Activated T-cell treated with anti-CD3 and anti-CD28 coated beads for 24 hours (primary cell): ENCODE measurements around the gene TPRG1.

Experiments
- DNase-seq: peaks from one replicate; pipeline ENCODE4 v3.0.0-alpha.2; 2020; ENCODE audit warnings: low read depth

Gene TPRG1

DNA sequence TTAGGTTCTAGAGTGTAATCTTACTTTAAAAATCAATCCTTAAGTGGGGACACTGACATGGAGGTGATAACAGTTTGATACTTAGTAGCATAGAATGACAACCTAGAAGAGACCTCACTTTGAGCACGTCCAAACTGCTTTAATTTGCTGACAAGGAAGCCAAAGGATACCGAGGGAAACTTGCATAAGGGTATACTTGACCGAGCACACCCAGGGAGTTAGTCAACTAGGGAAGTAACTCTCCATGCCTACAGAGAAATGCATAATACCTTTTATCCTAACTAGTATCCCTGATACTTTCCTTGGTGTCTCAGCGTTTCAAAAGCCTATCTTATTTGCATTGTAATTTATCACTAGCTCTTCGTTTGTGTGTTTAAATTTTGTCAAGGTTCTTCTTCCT is 5.5 kb upstream of the TPRG1 start:
- no peak for DNase-seq

DNA sequence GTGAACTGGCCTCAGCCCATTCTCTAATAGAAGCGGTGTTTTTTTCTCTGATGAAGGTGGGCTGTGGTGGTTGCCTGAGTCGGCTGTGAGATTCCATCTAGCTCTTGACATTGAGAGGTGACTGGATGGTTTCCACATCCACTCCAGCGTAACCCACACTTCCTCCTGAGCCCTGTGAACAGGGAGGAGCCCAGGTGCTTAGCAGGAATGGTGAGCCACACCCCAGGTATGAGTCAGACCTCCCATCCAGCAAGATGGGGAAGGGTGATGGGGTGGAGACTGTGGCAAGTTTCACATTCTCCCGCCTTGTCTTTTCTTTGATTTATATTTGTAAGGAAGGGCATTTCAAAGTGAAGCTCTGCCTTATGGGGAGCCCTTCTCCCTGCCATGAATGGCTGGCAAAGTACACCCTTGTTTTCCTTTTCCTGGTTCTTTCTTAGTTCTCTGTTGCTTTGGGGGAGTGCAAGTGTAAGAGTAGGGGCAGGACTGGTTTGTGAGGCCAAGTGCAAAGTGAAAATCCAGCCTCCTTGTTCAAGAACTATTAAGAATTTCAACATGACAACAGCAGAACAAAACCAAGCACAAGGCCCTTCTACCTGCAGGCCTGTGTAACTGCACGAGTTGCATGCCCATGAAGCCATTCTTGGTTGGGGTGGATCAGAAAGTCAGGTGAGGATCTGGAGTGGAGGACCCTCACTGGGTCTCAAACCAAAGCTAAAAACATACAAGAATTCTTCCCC is 4.6 kb upstream of the TPRG1 start:
- no peak for DNase-seq

DNA sequence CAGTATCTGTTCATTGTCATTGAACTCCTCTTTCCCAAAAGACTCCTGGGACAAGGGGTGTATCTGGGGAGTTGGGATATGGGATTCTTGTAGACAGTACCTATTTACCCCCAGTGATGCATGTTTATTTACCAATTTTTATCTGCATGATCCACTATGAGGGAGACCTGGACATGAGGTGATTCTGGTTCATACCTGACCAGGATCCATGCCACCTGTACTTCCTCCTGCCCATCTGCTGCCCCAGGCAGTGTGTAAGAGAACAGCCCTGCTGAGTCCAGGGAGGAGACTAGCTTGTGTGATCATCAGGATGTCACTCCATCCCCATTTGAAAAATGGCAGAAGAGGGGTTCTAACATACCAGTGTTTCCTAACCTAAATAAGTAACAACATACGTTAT is 3.1 kb upstream of the TPRG1 start:
- no peak for DNase-seq

DNA sequence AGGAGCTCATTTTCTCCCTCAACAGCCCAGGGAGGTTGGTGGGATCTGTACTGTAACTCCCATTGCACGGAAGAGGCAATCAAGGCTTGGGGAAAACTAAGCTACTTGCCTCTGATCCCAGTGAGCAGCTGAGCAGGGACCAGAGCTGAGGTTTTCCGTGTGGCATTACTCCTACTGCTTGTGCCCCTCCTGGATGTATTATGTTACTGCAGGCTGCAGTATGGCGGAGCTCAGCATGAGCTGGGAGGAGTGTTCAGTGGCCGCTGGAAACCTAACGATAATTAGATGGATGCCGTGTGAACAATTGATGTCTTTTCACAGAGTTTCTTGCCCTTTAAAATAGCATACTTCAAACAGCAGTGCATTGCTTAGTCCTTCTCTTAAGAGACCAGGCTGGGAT is 2.0 kb upstream of the TPRG1 start:
- DNase-seq = no peak

DNA sequence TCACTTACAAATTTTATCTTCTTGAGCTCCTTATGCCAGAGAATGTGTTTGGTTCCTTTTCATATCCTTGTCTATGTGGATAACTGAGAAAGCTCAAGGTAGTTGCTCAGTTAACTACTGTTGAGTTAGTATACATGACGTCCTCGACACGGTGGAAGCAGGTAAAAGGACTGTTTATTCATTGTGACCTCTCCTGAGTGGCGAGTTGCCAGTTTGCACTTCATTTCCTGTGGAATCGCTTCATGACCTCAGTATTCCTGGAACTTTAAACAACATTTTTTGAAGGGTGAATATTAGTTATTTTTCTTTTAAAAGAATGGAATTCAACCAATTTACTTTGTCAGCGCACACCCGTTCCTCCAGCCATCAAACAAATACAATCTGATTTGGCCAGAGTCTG is 1.2 kb upstream of the TPRG1 start:
- DNase-seq = no peak

DNA sequence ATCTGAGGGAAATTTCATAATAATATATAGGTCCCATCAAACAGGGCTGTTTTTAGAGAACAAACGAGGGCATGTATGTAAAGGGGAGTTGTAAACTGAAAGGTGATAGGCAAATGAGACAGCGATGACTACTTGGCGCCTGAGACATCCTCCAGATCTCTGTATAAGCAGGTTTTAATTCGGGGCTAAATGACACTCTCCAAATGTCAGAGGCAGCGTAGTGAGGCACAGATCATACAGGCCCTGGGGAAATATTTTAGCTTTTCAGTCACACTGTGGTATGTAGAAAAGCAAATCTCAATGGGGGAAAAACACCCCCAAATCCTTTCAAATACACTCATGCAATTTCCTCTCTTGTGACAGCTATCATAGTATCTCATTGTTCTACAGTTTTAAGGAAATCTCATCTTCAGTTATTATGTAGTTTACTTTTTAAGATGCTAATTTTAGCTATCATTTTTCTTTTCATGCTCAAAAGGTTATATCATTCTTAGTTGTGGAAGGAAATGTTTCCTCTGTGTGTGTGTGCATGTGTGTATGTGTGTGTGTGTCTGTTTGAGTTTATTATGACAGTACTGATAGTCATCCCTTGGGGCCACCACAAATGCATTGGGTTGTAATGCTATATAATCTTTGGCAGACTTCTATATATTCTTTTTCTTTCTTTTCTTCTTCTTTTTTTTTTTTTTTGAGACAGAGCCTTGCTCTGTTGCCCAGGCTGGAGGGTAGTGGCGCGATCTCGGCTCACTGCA is 1.1 kb downstream of the TPRG1 start:
- DNase-seq = no peak

DNA sequence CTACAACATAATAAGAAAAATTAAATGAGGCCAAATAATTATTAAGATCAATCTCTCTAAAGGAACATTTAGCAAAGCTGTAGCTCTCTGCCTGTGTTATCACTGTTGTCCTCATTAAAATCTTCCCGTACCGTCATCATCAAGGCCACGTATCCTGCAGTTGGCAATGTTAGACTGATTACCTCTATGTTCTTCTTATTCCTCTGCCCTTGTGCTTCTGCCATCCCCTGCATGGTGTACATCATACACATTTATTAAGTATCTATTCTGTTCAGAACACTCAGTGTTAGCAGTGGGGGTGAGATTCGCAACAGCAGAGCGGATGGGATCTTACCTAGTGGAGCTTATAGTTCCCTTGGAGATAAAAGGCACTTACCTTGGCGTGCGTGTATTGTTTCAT is 12.8 kb downstream of the TPRG1 start:
- no peak for DNase-seq

DNA sequence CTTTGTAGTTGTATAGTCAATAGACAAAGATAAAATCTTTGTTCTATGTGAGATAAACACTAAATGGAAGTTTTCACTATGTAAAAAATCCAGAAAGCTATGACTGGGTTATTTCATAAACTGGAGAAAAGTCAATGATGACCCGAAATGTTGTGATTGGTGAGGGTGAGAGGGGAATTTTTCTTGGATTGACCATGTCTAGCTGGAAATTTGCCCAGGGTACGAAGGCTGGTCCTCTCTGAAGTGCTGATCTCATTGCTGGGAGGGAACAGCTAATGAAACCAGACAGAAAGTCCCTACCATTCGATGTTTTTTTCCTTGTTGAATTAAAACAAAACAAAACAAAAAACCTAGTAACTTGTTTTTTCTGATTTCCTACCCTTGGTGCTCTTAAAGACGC is 14.3 kb downstream of the TPRG1 start:
- DNase-seq = no peak

DNA sequence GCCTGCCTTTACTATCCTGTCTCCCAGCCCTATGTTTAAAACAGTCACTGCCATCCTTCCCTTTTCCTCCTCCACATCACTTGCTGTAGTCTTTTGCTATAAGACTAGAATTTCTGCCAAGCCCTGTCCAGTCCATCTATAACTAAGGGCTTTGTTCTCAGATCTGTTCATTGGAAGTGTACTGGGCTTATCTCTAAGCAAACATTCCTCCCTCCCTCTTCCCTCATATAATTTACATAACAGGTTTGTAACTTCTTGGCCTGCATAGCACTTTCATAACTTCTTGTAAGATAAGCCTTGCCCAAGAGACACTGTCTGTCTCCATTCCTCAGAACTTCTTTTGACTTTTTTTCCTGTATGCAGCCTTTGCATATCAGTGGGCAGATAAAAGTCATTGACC is 16.7 kb downstream of the TPRG1 start:
- no peak for DNase-seq

DNA sequence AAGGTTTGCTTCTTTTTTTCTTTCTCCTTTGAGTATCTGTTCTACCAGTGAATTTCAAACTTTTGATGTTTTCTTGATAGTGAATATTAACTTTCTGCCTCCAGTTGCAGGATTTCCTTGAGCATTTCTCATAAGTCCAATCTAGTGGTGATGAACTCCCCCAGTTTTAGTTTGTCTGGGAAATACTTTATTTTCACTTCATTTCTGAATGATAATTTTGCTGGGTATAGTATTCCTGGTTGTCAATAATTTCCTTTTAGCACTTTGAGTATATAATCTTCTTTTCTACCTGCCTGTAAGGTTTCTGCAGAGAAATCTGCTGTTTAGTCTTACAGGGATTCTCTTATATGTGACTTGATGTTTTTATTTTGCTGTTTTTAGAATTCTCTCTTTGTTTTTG is 21.0 kb downstream of the TPRG1 start:
- no peak for DNase-seq

DNA sequence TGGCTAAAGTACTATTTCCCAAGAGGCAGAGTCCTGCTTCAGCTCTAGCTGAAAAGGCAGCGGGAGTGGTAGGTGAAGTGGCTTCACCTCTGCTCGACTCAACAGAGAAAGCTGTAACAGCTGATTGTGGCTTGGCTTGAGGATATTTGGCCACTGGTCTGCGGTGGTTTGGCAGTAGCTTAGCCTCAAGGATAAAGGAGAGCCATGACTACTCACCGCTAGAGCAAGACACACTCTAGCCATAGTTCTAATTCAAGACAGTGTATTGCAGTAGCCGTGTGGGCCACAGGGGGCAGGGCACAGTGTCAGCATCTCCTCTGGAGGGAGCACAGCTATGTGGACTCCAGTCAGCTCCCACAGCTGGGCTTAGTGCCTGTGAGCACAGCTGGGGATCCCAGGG is 23.5 kb downstream of the TPRG1 start:
- DNase-seq = no peak

DNA sequence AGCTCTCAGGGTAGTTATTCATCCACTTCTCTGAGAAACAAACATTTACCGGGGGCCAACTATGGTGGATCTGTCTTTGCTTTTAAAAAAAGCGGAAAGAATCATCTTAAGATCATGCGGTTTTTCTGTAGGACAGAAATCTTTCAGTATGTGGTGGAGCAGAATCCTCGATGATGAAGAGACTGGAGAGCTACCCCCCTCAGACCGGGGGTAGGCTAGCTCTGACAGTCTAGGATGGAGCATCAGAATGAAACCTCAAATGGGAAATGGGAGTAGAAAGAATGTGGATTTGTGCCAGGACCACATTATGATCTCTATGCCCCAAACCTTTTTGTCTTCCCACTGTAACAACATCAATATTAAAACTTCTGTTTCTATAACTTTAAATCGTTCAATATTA is 30.3 kb downstream of the TPRG1 start:
- no peak for DNase-seq

DNA sequence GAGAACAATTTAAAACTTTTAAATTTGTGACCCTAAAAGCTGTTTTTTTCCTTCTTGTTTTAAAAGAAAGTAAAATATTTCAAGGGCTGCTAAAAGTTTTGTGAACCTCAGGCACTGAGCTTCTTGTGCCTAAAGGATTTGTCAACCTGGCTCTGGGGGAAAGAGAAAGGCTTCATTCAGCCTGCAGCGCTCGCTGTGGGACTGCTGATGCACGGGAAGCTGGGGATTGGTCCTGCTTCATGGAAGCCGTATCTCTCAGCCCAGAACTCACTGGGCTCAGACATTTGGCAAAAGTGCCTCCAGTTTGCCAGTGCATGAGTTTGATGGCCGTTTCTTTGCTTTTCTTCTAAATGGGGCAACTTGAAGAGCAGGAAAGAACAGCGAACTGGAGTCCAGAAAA is 30.8 kb downstream of the TPRG1 start:
- DNase-seq = no peak

DNA sequence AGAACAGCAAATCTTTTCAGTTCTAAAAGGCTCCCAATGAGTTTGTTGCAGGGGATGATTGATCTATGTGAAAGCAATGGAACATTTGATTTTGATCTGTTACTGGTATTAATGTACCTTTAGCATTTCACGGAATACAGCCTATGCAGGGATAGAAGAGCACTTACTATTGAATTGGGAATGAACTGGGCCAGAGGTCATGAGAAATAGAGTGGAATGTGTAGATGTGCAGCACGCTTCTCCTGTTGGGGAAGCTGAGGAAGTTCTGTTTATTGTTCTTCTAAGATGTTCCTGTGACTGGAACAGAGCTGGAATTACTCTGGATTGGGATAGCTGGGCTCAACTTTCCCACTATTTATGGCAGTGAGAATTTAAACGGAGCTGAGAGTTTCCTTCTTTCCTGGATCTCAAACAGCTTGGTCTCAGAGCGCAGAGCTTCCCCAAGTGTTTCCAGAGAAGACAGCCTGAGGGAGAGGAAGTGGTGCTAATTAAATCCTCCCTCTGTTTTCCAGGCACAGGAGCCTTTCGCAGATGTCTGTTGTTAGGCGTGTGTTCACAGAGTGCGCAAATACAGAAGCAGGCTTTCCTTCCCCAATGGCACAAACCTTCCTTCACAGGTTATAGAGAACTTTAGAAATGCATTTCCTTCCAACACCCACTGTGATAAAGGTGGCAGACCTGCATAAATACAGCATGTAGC is 32.5 kb downstream of the TPRG1 start:
- no peak for DNase-seq

DNA sequence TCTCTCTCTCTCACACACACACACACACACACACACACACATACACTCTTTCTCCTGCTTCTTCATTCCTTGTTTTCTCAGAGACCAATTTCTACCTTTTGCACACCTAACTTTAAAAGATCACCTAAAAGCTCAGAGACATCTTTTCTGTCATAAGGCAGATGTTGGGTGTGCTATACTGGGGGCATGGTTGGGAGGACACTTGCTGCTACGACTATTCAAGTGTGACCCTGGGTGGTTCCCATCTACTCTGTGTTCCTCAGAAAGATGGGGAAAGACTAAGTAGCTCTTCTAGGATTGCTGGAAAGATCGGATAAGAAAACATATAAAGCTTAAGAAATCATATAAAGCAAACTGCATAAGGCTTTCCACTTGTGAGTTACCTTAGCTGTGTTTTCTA is 33.2 kb downstream of the TPRG1 start:
- DNase-seq = no peak

DNA sequence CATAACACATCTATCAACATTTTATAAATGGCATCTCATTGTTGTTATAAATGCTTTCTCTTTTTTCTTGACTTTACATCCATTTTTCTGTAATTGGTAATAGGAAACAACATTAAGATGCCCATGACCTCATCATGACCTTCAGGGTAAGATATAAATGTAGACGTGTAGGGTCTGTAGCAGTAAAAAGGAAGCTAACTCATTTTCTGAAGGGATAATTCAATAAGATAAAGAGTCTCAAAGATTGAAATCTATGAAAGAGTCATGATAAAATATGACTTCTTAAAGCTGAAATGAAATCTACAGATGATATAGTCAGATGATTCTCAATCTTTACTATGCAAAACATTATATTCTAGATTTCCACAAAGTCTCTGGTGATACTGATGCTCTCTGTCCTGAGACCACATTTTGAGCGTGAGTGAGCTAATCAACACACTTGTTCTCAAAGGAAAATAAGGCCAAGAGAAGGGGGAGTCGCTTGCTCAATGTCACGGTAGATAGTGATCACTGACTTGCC is 38.5 kb downstream of the TPRG1 start:
- DNase-seq = no peak

DNA sequence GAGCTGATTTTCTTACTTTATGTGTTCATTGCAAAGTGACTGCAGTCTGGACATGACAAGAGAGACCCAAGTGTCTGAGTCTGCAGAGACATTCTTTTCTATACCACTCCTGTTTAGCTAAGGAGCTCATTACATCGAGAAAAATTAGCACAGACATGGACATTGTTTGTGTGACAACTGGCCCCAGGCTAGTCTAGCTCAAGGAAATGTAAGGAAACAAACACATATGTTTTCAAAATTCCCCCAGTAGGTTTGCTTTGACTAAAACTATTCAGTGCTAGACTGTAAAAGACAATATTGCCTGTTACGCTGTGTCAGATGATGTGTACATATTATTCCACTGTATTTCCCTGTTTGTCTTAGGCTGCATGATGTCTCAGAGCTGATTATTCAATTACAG is 40.9 kb downstream of the TPRG1 start:
- no peak for DNase-seq

DNA sequence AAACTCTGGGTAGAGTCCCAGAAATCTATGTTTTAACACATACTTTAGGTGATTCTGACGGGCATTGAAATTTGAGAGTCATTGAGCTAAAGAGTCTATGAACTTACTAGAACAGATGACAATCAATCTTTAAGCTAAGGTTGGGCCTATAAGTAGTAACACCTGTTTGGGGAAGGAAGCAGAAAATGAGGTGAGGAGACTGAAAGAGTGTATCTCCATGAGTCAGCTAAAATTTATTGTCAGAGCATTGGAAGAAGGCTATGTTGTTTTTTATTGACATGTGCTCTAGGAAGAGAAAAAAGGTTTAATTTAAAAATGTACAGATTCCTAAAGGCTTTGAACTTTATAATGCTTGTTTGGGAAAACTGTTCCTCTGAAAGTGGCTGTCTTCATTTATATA is 42.9 kb downstream of the TPRG1 start:
- no peak for DNase-seq

DNA sequence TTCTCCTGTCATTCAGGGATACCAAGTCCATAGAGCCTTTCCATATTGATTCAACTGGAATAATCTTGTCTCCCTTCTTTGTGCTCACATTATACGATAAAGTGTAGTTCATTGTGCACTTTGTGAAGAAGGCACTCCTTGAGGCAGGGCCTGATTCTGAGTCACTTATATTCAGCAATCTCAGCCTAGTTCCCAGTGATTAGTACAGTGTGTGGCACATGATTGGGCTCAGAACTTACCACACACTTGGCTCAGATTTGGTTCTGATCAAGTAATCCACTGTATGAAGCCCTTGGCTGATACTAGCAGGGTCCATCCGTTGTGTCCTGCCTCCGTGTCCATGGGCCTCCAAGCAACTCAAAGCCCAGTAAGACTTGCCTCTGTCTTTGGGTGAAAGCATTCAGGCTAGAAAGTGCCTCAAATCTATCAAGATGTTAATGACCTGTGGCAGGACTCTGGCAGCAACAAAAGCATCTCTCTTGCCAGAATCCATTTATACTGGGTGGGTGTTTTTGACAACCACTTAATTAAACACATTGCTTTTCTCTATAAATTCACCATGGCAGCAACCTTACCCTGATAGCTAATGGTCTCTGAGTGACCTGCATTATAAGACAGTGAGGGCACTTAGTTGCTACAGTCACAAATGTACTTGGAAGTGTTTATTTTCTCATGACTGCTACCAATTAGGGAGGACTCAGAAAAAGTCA is 51.3 kb downstream of the TPRG1 start:
- no peak for DNase-seq

DNA sequence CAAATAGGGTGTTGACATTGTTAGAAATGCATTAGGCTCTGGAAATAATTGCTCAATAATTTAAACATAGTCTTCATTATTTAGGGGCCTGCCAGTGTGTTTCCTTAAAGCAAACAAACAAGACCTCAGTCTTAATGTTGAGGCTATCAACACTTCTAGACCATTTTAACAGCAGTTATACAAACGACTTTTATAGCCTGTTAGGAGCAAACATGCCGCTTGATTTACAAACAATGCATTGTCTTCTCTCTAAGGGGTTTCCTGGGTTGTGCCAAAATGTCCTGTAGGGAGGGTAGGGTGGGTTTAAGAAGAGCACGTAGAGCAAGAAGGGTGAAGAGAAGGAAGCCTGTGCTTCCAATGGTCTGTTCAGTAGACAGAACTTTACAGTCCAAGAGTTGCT is 53.7 kb downstream of the TPRG1 start:
- no peak for DNase-seq

DNA sequence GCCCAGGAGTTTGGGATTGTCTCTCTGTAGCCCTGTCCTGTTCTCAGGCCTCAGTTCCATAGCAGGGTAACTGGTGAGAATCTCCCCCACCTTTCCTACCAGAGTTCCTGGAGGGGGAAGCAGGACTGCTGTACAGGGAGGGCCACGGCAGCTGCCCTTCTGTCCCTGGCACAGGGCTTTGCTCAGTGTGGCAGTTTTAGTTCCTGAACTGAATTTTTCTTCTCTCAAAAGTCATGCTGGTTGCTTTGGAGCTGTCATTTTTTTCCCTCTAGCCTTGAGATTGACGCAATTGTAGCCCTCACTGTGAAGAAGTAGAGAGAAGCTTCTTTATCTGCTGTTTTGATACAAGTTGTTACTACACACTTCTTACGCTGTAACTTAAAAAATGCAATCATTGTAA is 55.5 kb downstream of the TPRG1 start:
- no peak for DNase-seq

DNA sequence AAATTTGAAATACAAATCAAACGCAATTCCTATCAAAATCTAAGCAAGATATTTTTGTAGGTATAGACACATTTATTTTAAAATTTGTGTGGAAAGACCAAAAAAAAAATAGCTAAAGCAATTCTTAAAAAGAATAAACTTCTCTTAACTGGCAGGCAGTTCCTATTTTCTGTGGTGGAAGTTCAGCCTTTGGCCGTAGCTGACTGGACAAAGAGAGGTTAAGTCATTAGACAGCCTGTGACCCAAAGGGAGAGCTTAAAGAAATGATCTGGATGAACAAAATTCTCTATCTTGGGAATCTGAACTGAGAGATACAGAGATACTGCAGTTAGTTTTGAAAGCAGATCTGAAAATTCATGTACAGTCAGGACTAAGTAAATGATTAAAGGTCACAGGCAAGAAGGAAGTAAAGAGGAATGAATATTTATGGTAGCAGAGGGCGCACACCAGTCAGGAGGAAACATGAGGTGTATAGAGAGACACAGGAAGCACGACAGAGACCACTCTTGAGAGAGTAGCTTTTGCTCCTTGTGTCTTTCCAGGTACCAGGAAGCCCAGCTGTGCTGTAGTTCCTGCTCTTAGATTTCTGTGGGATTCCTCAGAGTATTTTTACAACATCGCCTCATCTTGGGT is 57.5 kb downstream of the TPRG1 start:
- no peak for DNase-seq
